Sigmoid colon (tissue), 7 donors: ENCODE measurements around the gene ITGA1. TPM values are rescaled to one million over a fixed set of nuclear protein-coding genes. Genes with fewer than 3 reads are reported as not detected.
A peak's percentile ranks its signal among the peaks of the same experiment; 100 is the strongest.
"Not testable (repeated sequence)": the region's sequence is repeated elsewhere in the genome, so short reads cannot be mapped to it uniquely, and the experiment has no call there.

Experiments
- DNase-seq: peaks from one replicate; pipeline ENCODE4 v3.0.0-alpha.2; 2019
- H3K27ac ChIP-seq, 4 donors: fragments of 200-600 bp; sonication (generic); one replicate each; pipeline ENCODE4 v1.5.1; 2016 to 2019; ENCODE audit warnings: mild to moderate bottlenecking in 1 of 4
- H3K27me3 ChIP-seq, 3 donors: fragments of 200-600 bp; sonication (generic); one replicate each; pipeline ENCODE4 v1.5.1; 2019; ENCODE audit warnings: mild to moderate bottlenecking in 1 of 3
- H3K36me3 ChIP-seq, 4 donors: fragments of 200-600 bp; sonication (generic); one replicate each; pipeline ENCODE4 v1.5.1; 2016 to 2019
- H3K4me1 ChIP-seq, 4 donors: fragments of 200-600 bp; sonication (generic); one replicate each; pipeline ENCODE4 v1.5.1; 2017 to 2019
- H3K4me3 ChIP-seq, 4 donors: fragments of 200-600 bp; sonication (generic); one replicate each; pipeline ENCODE4 v1.5.1; 2017 to 2019; ENCODE audit warnings: mild to moderate bottlenecking in 2 of 4, moderate library complexity in 1 of 4
- H3K9me3 ChIP-seq, 4 donors: fragments of 200-600 bp in 3 of 4; sonication (generic) in 3 of 4; one replicate each; pipeline versions ENCODE4 v1.5.1 to v1.6.1; 2013 to 2019
- EP300 ChIP-seq, 4 donors: sonication (generic); formaldehyde crosslinking; IDR thresholded peaks; one replicate each; pipeline ENCODE4 v1.6.1; 2017; ENCODE audit warnings: antibody characterized with exemption in 4 of 4
- POLR2A ChIP-seq, 2 donors: fragments of 450-650 bp; IDR thresholded peaks; one replicate each; pipeline ENCODE4 v1.6.1; 2016; ENCODE audit warnings: antibody characterized with exemption in 2 of 2, mild to moderate bottlenecking in 2 of 2, moderate library complexity in 2 of 2
- POLR2AphosphoS5 ChIP-seq, 4 donors: sonication (generic); formaldehyde crosslinking; IDR thresholded peaks; one replicate each; pipeline ENCODE4 v1.6.1; 2017; ENCODE audit warnings: antibody characterized with exemption in 4 of 4
- WGBS, 2 donors: extraction: QIAGEN DNeasy Blood & Tissue Kit; methylation state at CpG; one replicate each; pipeline ENCODE4 v1.1.7; 2013; 5-methylcytosine and 5-hydroxymethylcytosine counted together
- intact Hi-C: fragments of 100-400 bp; cut with DNase I; formaldehyde crosslinking; loops from one replicate; pipeline ENCODE4 v1.15.1; 2023
- polyA plus RNA-seq, 3 donors: library from polyadenylated mRNA; stranded (reverse); fragments of 200-250 nt; gene quantifications; one replicate each; pipeline ENCODE4 v1.2.3, GENCODE V29; 2013
- total RNA-seq, 4 donors: library from RNA; depleted of rRNA; stranded (reverse); fragments of >200 nt; gene quantifications; one replicate each; pipeline ENCODE4 v1.1.0, GENCODE V29; 2016
- TF ChIP-seq, protein P1 (sequence below), 4 experiments: fragments of 450-650 bp in 3 of 4; fragments of 200-600 bp in 1 of 4; IDR thresholded peaks; one replicate each; pipeline ENCODE4 v1.5.1; 2016 to 2019; ENCODE audit warnings: antibody characterized with exemption in 4 of 4, mild to moderate bottlenecking in 3 of 4, moderate library complexity in 2 of 4
- donor health status: healthy with polysubstance abuse.
- donor health status: Bipolar disorder and iron deficiency.
- donor health status: healthy.

The ITGA1 gene
- total and polyA plus RNA-seq, 7 donors: 1.8 to 511 (median 162) TPM

GRCh38 chr5:52841114-52841513 lies 53.4 kb downstream of the ITGA1 start:
- H3K27ac ChIP-seq: peak overlapping the region; percentile 76 to 83 (median 80)
- no peak for DNase-seq
- peaks cover 0 to 97% (median 70%) of the 10 kb centered on the region in 4 donors for H3K4me1 ChIP-seq
- H3K4me3 ChIP-seq: no peak overlapping the region
- TF ChIP-seq, protein P1, sequence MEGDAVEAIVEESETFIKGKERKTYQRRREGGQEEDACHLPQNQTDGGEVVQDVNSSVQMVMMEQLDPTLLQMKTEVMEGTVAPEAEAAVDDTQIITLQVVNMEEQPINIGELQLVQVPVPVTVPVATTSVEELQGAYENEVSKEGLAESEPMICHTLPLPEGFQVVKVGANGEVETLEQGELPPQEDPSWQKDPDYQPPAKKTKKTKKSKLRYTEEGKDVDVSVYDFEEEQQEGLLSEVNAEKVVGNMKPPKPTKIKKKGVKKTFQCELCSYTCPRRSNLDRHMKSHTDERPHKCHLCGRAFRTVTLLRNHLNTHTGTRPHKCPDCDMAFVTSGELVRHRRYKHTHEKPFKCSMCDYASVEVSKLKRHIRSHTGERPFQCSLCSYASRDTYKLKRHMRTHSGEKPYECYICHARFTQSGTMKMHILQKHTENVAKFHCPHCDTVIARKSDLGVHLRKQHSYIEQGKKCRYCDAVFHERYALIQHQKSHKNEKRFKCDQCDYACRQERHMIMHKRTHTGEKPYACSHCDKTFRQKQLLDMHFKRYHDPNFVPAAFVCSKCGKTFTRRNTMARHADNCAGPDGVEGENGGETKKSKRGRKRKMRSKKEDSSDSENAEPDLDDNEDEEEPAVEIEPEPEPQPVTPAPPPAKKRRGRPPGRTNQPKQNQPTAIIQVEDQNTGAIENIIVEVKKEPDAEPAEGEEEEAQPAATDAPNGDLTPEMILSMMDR (IDR thresholded peaks at IDR 0.05): no peak
- TF ChIP-seq EP300 (IDR thresholded peaks at IDR 0.05) (no peak), POLR2A (IDR thresholded peaks at IDR 0.05) (no peak)
- H3K27me3 ChIP-seq: no peaks in the 10 kb centered on the region
- no peaks in the 10 kb centered on the region for H3K36me3 ChIP-seq
- intact Hi-C loops: no loop called here
- H3K9me3 ChIP-seq: no peaks in the 10 kb centered on the region

DNA sequence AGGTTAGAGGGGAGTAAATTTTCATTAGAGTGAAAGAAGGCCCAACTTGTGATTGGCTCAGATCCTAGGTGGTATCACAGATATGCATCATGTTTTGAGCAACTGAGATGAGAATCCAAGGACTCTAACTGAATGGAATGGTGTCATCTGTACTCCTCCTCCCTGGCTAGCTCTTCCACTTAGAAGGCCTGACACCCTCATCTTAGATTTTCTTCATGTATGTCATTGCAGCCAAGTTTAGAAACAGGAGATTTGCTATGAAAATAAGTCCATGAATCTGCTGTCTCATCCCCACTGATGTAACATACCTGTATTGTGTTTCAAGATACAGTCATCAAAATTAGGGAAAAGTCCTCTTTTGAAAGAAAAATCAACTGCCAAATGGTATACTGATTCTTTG lies 54.4 kb downstream of the ITGA1 start:
- no peaks in the 10 kb centered on the region for H3K36me3 ChIP-seq

GRCh38 chr5:52844885-52845284 lies 57.2 kb downstream of the ITGA1 start:
- intact Hi-C loops: no loop called here
- TF ChIP-seq, protein P1 (IDR thresholded peaks at IDR 0.05): no peak
- TF ChIP-seq POLR2A (IDR thresholded peaks at IDR 0.05) (no peak), POLR2AphosphoS5 (IDR thresholded peaks at IDR 0.05) (no peak), EP300 (IDR thresholded peaks at IDR 0.05) (no peak)
- Histone ChIP-seq H3K27ac (peak overlapping the region; percentile 43 to 80 (median 66)), H3K4me1 (peaks cover 0 to 79% (median 49%) of the 10 kb centered on the region in 4 donors), H3K27me3 (no peaks in the 10 kb centered on the region), H3K36me3 (peaks cover 0 to 4% (median 0%) of the 10 kb centered on the region in 4 donors), H3K9me3 (no peaks in the 10 kb centered on the region), H3K4me3 (no peak overlapping the region)
- no peak for DNase-seq
- 30 to 76% methylated on average over 1 of the region's 1 CpG for WGBS, 2 donors

More for the DNA sequence above, 54.4 kb downstream of the ITGA1 start:
- H3K4me3 ChIP-seq: no peak overlapping the region
- peak overlapping the region; percentile 76 to 83 (median 80) for H3K27ac ChIP-seq
- H3K9me3 ChIP-seq: no peaks in the 10 kb centered on the region
- intact Hi-C loops: no loop called here
- TF ChIP-seq EP300 (IDR thresholded peaks at IDR 0.05) (no peak), POLR2AphosphoS5 (IDR thresholded peaks at IDR 0.05) (no peak), POLR2A (IDR thresholded peaks at IDR 0.05) (no peak)
- TF ChIP-seq, protein P1 (IDR thresholded peaks at IDR 0.05): no peak
- no peaks in the 10 kb centered on the region for H3K27me3 ChIP-seq
- no peak for DNase-seq
- H3K4me1 ChIP-seq: peaks cover 0 to 97% (median 72%) of the 10 kb centered on the region in 4 donors

- no peak for DNase-seq
- 57 to 62% methylated on average over 6 of the region's 6 CpGs for WGBS, 2 donors
- H3K27me3 ChIP-seq: no peaks in the 10 kb centered on the region
- H3K9me3 ChIP-seq: no peaks in the 10 kb centered on the region
- H3K27ac ChIP-seq: peak overlapping the region; percentile 43 to 80 (median 66)
- H3K36me3 ChIP-seq: peaks cover 0 to 4% (median 0%) of the 10 kb centered on the region in 4 donors
- intact Hi-C loops: no loop called here
- peak in 1 of 4 donors; percentile 10 for TF ChIP-seq EP300 (IDR thresholded peaks at IDR 0.05)
- TF ChIP-seq POLR2AphosphoS5 (IDR thresholded peaks at IDR 0.05): peak in 3 of 4 donors; percentile 53 to 75 (median 63)
- no peak for TF ChIP-seq POLR2A (IDR thresholded peaks at IDR 0.05)
- TF ChIP-seq, protein P1 (IDR thresholded peaks at IDR 0.05): no peak
- peaks cover 0 to 65% (median 41%) of the 10 kb centered on the region in 4 donors for H3K4me1 ChIP-seq
- no peak overlapping the region for H3K4me3 ChIP-seq
These were observed 58.6 kb downstream of the ITGA1 start for GRCh38 chr5:52846182-52846842.

DNA sequence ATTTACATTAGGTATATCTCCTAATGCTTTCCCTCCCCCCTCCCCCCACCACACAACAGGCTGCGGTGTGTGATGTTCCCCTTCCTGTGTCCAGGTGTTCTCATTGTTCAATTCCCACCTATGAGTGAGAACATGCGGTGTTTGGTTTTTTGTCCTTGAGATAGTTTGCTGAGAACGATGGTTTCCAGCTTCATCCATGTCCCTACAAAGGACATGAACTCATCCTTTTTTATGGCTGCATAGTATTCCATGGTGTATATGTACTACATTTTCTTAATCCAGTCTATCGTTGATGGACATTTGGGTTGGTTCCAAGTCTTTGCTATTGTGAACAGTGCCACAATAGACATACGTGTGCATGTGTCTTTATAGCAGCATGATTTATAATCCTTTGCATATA lies 61.0 kb downstream of the ITGA1 start:
- H3K9me3 ChIP-seq, H3K27me3 ChIP-seq, H3K4me3 ChIP-seq, intact Hi-C loops, DNase-seq, H3K36me3 ChIP-seq: not testable (repeated sequence)
- peaks cover 0 to 69% (median 55%) of the 10 kb centered on the region in 4 donors for H3K4me1 ChIP-seq
- peak overlapping the region in 2 of 4 donors; percentile 74 to 80 for H3K27ac ChIP-seq
- 97 to 98% methylated on average over 5 of the region's 5 CpGs for WGBS, 2 donors
